Smooth muscle cell (in vitro differentiated cells): ENCODE measurements around the gene RUNX1. TPM values are rescaled to one million over a fixed set of nuclear protein-coding genes. Genes with fewer than 3 reads are reported as not detected.

Experiments used
- DNase-seq: peaks from one replicate; lab custom pipeline; 2025; ENCODE audit not compliant: unreplicated experiment; lab: John Stamatoyannopoulos, UW
- H2AFZ ChIP-seq: fragments of 200-600 bp; sonication (generic); 2 replicates; pipeline ENCODE4 v1.6.0; 2016; ENCODE audit warnings: antibody characterized with exemption, low read depth, mild to moderate bottlenecking
- H3F3A ChIP-seq: fragments of 200-600 bp; sonication (generic); 2 replicates; pipeline ENCODE4 v1.6.0; 2017; ENCODE audit warnings: antibody characterized with exemption, low read depth
- H3K27ac ChIP-seq: fragments of 200-600 bp; sonication (generic); 2 replicates; pipeline ENCODE4 v1.5.1; 2016; ENCODE audit warnings: low read depth, mild to moderate bottlenecking
- H3K27me3 ChIP-seq: fragments of 200-600 bp; sonication (generic); 2 replicates; pipeline ENCODE4 v1.6.1; 2016; ENCODE audit warnings: low read depth, mild to moderate bottlenecking
- H3K36me3 ChIP-seq: fragments of 200-600 bp; sonication (generic); 2 replicates; pipeline ENCODE4 v1.5.1; 2016; ENCODE audit warnings: low read depth
- H3K4me1 ChIP-seq: fragments of 200-600 bp; sonication (generic); 2 replicates; pipeline ENCODE4 v1.5.1; 2016; ENCODE audit warnings: low read depth
- H3K4me2 ChIP-seq: fragments of 200-600 bp; sonication (generic); 2 replicates; pipeline ENCODE4 v1.6.0; 2016; ENCODE audit warnings: mild to moderate bottlenecking
- H3K4me3 ChIP-seq: fragments of 200-600 bp; sonication (generic); 2 replicates; pipeline ENCODE4 v1.5.1; 2016; ENCODE audit warnings: mild to moderate bottlenecking
- H3K79me2 ChIP-seq: fragments of 200-600 bp; sonication (generic); 2 replicates; pipeline ENCODE4 v1.6.0; 2016; ENCODE audit warnings: low read depth, mild to moderate bottlenecking
- H3K9ac ChIP-seq: fragments of 200-600 bp; sonication (generic); 2 replicates; pipeline ENCODE4 v1.6.0; 2016; ENCODE audit warnings: low read depth
- H3K9me3 ChIP-seq: fragments of 200-600 bp; sonication (generic); replicated peaks from 2 replicates; pipeline ENCODE4 v1.5.1; 2016; ENCODE audit warnings: low read depth
- H4K20me1 ChIP-seq: fragments of 200-600 bp; sonication (generic); 2 replicates; pipeline ENCODE4 v1.6.0; 2016; ENCODE audit warnings: low read depth
- WGBS: methylation state at CpG from one replicate; pipeline ENCODE4 v1.1.7; 2016; ENCODE audit warnings: low lambda C conversion rate; 5-methylcytosine and 5-hydroxymethylcytosine counted together
- polyA plus RNA-seq: library from polyadenylated mRNA; unstranded; fragments of >200 nt; fragmentation: Nextera tagmentation; extraction: Ambion mirVana; gene quantifications from 2 replicates; pipeline ENCODE4 v1.2.1, GENCODE V29; 2016
- total RNA-seq: library from RNA; depleted of rRNA; stranded (reverse); fragments of >200 nt; gene quantifications from 2 replicates; pipeline ENCODE4 v1.2.3, GENCODE V29; 2014
- TF ChIP-seq, protein P1 (sequence below): fragments of 200-600 bp; sonication (generic); IDR thresholded peaks from 2 replicates; pipeline ENCODE4 v1.5.1; 2017; ENCODE audit warnings: borderline replicate concordance, mild to moderate bottlenecking, antibody characterized with exemption; ENCODE audit not compliant: insufficient read depth, poor library complexity, severe bottlenecking

The RUNX1 gene
- total and polyA plus RNA-seq, 2 experiments from 2014 or later, result 33.4 to 97.6 TPM

DNA sequence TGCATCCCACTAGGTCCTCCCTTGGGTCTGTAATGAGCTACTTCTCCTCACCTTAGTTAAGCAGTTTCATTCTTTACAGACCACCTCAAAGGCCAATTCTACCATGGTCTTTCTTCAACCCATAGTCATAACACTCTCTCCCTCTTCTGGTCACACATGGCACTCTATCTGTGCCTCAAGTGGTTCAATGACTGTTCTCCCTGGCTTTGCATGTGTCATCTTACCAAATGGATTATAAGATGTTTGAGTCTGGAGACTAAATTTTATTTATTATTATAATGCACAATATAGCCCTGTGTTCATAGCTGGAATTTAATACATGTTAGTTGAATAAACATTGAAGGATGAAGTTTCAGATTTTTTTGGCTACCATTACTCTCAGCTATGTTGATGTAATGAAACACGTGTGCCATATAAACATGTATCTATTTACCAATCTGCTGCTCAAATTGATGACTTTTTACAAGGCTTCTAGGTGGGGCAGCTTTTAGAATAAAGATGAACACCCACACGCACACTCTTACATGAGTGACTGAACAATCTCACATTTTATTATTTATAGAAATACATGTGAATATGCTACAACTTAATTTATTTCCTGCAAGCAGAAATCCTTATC, 102.1 kb downstream of the RUNX1 start:
- no peak for DNase-seq
- TF ChIP-seq, protein P1, sequence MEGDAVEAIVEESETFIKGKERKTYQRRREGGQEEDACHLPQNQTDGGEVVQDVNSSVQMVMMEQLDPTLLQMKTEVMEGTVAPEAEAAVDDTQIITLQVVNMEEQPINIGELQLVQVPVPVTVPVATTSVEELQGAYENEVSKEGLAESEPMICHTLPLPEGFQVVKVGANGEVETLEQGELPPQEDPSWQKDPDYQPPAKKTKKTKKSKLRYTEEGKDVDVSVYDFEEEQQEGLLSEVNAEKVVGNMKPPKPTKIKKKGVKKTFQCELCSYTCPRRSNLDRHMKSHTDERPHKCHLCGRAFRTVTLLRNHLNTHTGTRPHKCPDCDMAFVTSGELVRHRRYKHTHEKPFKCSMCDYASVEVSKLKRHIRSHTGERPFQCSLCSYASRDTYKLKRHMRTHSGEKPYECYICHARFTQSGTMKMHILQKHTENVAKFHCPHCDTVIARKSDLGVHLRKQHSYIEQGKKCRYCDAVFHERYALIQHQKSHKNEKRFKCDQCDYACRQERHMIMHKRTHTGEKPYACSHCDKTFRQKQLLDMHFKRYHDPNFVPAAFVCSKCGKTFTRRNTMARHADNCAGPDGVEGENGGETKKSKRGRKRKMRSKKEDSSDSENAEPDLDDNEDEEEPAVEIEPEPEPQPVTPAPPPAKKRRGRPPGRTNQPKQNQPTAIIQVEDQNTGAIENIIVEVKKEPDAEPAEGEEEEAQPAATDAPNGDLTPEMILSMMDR, result no peak
- H3K9me3 ChIP-seq, result no peaks in the 10 kb centered on the region
- H3K27me3 ChIP-seq, result no peaks in the 10 kb centered on the region
- H3K36me3 ChIP-seq, result no peaks in the 10 kb centered on the region
- H3K4me3 ChIP-seq, result no peak overlapping the region
- H4K20me1 ChIP-seq, result peaks cover 27% of the 10 kb centered on the region
- no peaks in the 10 kb centered on the region for H3K4me1 ChIP-seq
- H3F3A ChIP-seq, result no peaks in the 10 kb centered on the region
- no peak overlapping the region for H2AFZ ChIP-seq
- no peak overlapping the region for H3K9ac ChIP-seq
- no peak overlapping the region for H3K27ac ChIP-seq
- no peak overlapping the region for H3K4me2 ChIP-seq
- H3K79me2 ChIP-seq, result no peaks in the 10 kb centered on the region
- 93% methylated on average over 2 of the region's 2 CpGs for WGBS

DNA sequence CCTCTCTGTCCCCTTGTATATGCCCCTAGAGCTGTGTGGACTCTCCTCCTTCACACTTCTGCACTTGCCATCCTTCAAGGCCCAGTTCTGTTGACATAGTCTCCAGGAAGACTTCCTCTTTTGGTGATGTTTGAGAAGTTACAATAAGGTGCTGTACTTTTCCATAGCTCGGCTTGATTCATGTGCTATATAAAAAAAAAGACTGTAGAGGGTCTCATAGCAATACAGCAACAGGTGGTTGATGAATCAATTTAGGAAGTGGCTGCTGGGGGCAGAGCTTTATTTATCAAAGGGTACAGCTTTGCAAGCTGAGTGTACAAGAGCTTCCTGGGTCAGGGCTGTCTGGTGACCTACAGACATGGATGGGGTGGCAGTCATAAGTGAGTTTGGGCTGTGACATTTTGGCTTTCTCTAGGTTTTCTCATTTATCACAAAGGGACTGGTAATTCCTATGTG, 102.7 kb downstream of the RUNX1 start:
- Histone ChIP-seq H3F3A (no peaks in the 10 kb centered on the region), H3K4me1 (peaks cover 5% of the 10 kb centered on the region), H2AFZ (no peak overlapping the region), H3K36me3 (no peaks in the 10 kb centered on the region), H3K4me2 (no peak overlapping the region), H3K27ac (no peak overlapping the region), H3K79me2 (no peaks in the 10 kb centered on the region), H3K9me3 (no peaks in the 10 kb centered on the region), H3K4me3 (no peak overlapping the region), H3K9ac (no peak overlapping the region), H3K27me3 (no peaks in the 10 kb centered on the region), H4K20me1 (peaks cover 27% of the 10 kb centered on the region)
- 89% methylated on average over 1 of the region's 1 CpG for WGBS
- TF ChIP-seq, protein P1, result no peak
- no peak for DNase-seq

DNA sequence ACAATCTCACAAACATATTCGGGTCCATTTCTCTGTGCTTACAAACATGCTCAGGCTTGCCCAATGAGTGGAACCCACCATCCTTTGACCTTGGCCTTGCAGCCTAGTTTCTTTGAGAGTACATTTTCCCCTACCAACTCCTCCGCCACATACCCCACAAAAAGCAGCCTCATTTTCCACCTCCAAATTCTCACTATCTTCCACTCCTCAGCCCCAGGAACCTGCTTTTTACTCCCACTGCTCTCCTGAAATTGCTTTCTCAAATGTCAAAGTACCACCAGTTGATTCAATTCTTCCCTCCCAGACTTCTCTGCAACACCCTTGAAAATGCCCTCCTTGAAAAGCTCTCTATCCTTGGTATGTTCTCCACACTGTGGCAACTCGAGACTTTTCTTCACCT, 103.8 kb downstream of the RUNX1 start:
- Histone ChIP-seq H3K4me2 (no peak overlapping the region), H3K36me3 (no peaks in the 10 kb centered on the region), H3K79me2 (no peaks in the 10 kb centered on the region), H3F3A (no peaks in the 10 kb centered on the region), H3K4me1 (peaks cover 9% of the 10 kb centered on the region), H3K27me3 (no peaks in the 10 kb centered on the region), H3K4me3 (no peak overlapping the region), H3K9me3 (no peaks in the 10 kb centered on the region), H4K20me1 (peaks cover 30% of the 10 kb centered on the region), H3K27ac (no peak overlapping the region), H3K9ac (no peak overlapping the region), H2AFZ (no peak overlapping the region)
- TF ChIP-seq, protein P1, result no peak
- DNase-seq, result no peak
- 95% methylated on average over 3 of the region's 3 CpGs for WGBS
